Nucleus accumbens (tissue), 56 donors: ENCODE measurements around the gene INPP5D.
"Not testable (repeated sequence)": the region's sequence is repeated elsewhere in the genome, so short reads cannot be mapped to it uniquely, and the experiment has no call there.

Experiments
- DNase-seq, 56 donors: peaks; one replicate each; lab custom pipeline; 2025; lab: John Stamatoyannopoulos, UW

INPP5D gene

DNA sequence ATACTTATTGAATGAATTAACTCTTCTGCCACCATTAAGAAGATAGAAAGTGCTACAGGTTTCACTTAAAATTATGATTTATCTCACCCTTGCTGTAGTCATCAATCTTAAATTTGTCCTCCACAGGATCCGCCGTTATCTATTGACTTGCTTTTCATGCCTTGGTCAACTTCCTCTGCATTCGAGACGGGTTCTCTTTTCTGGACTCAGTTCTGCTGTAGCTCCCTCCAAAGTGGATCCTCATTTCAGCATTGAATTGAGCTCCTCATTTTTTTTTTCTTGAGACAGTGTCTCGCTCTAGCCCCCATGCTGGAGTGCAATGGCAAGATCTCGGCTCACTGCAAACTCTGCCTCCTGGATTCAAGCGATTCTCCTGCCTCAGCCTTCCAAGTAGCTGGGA is 27.6 kb downstream of the INPP5D start:
- no peak for DNase-seq

DNA sequence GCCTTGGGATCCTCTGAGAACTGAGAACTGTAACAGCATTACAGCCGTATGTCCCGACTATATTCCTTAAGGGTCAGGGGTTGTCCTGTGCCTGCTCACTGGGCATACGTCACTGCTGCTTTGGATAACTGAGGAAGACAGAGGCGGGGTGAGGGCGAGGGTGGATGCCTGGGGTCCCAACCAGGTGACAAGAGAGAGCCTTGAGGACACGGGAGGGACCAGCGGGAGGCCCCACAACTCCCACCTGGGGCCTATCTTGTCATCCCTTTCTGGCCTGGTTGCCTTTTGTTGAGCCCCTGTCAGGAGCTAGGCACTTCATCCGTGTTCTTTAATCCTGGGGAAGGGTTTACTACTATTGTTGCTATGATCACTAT is 28.8 kb downstream of the INPP5D start:
- no peak for DNase-seq

DNA sequence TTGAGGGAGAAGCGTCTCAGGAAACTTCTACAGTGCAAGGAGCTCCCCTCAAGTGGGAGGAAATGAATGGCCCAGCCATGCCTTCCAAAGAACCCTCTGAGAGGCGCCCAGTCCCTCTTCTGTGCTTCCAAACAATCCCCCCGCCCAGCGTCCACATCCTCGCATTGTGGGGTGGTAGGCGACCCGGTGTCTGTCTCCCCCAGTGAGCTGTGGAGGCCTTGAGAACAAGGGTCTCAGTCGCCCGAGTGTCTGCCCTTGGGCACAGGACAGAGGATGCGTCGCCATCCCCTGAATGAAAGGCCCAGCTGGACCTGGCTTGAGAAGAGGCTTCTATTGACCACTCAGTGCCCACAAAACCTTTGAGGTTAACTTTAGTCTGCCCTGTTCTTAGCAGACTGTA is 29.7 kb downstream of the INPP5D start:
- DNase-seq: no peak

DNA sequence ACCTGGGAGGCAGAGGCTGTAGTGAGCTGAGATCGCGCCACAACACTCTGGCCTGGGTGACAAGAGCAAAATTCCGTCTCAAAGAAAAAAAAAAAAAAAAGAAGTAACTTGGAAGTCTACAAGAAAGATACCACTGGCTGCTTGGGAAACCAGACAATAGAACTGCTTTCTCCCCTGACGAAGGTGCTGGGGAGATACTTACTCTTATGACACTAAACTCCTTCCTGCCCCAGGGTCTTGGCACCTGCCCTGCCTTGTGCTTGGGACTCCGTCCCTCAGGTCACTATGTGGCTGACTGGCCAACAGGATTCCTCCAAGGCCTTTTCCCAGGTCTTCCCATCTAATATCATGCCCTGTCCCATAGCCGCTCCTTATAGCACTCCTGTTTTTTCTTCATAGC is 30.7 kb downstream of the INPP5D start:
- no peak for DNase-seq

DNA sequence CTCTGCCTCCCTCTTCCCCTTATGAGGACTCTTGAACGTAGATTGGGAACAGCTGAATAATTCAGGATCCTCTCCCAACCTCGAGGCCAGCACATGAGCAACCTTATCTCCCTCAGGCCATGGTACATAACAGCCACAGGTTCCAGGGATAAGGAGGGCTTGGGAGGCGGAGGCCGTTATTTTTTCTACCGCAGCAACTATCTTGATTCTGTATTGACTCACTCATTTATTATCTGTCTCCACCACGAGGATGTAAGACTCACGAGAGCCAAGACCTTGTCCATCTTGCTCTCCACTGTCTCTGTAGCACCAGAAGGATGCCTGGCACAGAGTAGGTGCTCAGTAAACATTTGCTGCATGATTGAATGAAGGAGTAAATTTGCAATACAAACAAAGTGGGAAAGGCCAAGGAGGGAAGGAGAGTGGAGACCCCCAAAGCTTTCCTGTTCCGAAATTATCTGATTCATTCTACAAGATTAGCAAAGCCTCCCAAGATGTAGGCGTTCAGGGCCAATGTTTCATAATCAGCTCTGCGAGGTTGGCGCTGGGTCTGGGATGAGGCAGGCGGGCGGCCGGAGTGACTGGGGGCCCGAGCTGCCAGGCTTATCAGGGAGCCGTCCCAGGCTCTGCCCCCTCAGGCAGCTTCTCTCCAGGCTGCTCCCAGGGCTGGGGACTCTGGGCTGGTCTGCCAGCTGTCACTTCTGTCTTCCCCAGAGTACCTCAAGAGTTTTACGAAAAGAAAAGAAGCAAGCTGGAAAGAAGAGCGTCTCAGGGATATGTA is 31.6 kb downstream of the INPP5D start:
- DNase-seq: no peak

DNA sequence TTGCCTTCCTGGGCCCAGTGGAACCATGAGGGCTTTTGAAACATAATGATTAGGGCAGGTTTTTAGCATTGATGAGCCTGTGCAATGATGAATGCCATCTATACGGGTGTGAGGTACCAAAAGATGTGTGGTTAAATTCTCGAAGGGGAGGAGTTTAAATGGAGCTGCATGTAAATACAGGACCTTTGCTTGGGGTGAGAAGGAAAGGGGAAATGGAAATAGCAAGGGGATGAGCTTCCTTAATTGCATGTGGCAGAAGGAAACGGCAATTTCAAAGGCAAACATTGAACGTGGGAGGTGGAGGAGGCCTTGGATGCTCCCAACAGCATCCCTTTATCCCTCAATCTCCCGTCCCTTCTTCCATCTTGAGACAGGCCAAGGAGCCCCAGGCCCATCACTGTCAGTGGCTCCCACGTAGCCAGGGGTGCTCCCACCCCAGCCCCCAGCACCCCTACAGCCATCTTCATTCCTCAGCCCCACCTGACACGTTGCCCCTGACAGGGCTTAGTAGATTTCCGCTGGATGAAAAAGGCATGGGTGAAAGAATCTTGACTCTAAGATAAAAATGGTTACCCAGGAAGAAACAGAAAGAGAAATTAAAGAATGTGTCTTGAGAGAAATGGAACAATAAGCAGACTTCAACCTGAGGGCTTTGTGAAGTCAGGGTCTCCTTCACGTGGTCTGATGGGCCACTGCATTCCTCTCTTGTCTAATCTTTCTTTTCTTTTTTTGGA is 32.5 kb downstream of the INPP5D start:
- DNase-seq: no peak

DNA sequence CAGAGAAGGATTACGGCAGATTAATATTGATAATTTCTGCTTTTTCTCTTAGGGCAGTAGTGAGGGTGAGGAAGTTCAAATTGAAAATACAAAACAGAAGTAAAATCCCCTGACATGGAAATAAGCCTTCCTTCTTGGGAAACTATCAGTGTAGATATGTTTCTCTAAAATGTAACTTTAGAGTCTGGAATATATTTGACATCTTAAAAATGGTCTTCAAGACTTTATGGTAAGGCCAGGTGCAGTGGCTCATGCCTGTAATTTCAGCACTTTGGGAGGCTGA is 33.0 kb downstream of the INPP5D start:
- no peak for DNase-seq

DNA sequence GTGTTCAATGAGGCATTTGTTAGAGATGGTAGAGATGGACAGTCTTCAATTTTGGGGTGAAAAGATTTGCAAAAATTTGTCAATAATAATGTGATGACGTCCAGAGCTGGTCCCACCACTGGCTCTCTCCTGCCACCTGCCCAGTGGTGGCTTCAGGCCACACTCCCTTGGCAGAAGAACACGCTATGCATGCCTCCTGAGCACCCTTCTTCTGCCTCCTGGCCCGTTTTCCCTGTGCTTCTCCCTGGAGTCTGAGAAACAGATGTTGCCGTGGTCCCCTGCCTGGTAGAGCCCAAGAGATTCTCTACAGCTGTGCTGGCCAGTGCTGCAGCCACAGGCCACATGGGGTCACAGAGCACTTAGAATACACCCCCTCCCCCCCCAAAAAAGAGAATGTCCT is 33.6 kb downstream of the INPP5D start:
- DNase-seq: no peak

DNA sequence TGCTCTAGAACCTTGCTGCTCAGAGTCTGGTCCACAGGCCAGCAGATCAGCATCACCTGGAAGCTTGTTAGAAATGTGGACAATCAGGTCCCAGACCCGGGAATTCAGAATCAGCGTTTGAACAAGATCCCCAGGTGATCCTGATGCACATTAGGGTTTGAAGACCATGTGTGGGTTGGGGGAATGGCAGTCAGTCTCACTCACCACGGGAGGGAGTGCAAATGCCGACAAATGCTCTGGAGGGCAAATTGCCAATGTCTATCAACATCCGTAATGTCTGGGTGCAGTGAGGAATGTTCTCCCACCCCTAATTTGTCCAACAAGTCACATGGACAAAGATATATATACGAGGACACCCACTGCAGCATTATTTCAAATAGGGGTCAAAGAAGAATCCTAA is 34.5 kb downstream of the INPP5D start:
- no peak for DNase-seq

DNA sequence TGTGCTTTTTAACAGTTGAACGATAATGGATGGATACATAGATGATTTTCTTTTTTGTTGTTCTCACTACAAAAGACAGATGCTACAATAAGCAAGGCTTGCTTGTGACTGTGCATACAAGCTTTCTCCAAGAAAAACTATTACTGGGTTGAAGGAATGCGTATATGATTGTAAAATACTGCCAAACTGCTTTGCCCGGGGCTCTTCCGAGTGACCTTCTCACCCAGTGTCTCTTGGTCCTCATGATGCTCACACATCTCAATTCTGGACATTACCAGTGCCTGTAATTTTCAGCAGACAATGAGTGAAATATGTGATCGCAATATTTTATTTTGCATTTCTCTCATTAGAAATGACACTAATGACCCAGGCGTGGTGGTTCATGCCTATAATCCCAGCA is 35.9 kb downstream of the INPP5D start:
- DNase-seq: no peak

DNA sequence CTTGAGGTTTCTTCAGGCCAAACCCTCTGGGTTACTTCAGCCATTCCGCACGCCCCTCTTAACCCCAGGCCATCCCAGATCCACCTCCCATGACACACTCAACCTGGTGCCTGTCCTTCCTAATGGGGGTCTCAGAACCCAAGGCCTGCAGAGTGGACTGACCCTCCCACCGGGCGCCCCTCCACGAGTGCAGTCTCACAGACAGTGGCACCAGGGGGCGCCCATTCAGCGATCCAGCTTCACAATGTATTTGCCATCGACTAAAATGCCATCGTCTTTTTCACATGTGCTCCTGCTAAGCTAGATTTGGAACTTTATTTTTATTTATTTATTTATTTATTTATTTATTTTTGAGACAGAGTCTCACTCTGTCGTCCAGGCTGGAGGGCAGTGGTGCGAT is 38.5 kb downstream of the INPP5D start:
- DNase-seq: no peak

DNA sequence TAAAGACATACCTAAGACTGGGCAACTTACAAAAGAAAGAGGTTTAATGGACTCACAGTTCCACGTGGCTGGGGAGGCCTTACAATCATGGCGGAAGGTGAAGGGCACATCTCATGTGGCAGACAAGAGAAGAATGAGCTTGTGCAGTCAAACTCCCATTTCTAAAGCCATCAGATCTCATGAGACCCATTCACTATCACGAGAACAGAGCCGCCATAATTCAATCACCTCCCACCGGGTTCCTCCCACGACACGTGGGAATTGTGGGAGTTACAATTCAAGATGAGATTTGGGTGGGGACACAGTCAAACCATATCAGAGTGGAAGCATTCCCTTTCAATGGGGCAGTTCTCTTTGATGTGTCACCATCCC is 39.7 kb downstream of the INPP5D start:
- DNase-seq: not testable (repeated sequence)

DNA sequence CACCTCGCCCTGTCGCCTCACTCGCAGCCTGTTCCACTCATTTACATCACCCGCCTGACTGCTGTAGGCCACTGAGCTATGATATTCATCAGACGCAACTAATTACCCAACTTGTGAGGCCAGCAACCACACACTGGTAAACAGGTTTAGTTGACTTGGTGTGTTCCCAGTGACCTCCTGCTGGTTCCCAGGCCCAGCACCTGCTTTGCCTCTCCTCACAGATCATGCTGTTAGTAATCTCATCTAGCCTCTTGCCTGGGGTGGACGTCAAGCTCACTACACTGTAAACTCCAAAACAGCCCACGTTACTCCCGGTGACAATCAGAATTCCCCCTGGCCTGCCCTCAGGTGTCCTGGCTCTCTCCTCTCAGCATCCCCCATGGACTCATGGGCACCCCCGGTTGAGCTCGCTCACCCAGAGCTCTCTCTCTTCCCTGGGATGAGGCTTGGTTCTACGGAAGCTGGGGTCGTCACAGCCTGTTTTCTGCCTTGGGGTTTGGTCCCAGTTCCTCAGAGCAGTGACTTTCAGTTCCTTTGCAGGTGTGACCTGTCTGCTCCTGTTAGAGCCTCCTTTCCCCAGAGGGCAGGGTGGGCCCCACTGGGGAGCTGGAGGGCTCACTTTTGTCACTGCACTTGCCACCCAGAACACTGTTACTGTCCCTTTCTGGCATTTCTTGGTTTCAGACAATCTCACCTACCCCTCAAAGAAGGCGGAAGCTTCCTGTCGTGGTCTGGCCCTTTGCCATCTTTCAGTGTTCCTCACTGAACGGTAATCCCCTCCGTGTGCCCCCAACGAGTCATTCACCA is 40.3 kb downstream of the INPP5D start:
- no peak for DNase-seq

DNA sequence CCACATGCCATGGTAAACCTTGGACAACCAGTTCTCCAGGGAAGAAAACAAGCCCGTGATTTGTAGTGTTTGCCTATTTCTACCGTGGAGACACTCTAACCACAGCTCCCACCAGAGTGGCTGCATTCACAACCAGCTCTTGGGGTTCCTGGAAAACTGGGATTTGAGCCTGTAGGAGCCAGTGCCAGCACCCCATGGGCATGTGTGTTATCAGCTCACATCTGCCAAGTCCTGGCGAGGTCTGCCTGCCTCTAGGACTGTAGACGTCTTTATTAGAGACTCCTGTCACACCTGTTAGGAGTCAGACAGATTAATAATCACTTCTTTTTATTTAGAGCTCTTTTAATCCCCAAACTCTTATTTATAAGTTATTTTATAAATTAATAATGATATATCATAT is 41.0 kb downstream of the INPP5D start:
- DNase-seq: no peak

DNA sequence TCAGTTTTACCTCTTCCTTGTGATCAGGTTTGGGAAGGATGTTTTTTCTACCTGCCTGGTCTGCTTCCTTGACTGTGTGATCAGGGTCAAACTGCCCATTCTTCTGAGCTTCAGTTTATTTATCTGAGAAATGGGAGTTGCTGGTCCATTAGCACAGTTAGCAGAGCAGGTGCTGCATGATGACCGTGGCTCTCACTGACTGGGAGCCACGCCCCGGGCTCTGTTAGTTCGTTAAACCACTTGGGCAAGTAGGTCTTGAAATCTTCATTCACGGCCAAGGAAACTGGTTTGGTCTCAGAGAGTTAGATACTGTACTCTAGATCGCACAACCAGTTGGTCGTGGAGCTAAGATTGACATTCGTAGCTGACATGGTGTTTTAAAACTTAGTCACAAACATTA is 41.7 kb downstream of the INPP5D start:
- no peak for DNase-seq

DNA sequence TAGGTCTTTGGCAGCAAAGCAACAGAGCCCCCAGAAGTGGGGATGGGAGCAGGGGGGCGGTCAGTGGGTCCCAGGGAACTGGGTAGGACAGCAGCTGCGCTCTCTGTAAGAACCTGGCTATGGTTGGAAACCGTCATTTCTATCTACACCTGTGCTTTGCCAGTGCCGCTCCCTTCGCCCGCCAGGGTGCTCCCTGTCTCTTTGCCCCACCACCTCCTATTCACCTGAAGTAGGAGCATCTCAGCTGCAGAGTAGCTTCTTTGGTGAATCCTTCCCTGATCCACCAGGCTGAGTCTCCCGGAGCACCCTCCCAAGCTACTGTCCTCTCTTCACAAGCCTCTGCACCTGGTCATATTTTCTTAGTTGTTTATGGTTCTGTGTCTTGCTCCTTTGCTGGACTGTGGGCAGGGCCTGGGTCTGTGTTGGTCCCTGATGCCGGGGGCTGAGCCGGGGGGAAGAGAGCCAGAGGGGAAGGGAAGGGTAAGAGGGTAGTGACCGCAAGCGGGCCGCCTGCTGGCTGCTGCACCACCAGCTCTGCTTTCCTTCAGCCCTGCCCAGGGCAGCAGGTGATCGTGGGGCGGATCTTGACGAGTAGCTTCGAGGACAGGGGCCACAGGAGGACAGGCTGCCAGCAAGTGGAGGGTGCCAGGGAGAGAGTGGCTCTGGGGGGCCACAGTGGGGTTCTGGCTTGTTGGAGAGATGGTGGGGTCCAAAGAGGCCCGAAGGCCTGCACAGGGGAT is 45.2 kb downstream of the INPP5D start:
- no peak for DNase-seq

DNA sequence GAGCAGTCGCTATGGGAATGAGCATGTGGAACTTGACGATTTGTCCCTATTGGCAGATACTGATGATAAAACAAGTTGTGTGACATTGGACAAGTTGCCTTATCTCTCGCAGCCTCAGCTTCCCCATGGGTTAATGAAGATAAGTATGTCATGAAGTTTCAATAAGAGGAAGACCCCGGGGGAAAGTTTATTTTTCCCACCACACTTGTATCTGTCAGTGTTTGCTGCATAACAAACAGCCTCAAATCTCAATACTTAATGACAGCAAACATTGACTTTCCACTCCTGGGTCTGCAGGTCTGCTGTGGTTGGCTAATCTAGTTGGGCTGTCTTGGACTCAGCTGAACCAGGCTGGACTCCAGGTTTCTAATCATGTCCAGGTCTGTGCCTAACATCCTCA is 45.8 kb downstream of the INPP5D start:
- no peak for DNase-seq

DNA sequence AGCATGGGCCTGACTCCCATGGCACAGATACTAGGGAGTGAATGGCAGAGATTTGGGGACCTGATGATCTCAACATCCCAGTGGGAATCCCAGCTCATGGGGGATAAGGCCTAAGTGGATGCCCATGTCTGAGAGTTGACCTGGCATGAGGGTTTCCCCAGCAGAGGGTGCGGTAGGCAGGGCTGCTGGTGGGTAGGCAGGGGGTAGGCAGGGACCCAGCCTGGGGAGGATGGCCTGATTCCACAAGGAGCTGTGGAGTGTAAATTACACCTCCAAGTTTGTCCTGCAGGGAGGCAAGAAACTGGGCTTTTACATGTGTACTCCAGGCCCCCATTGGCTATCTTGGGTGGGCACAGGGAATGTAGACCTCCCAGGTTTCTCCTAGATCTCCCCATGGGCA is 46.9 kb downstream of the INPP5D start:
- DNase-seq: no peak

DNA sequence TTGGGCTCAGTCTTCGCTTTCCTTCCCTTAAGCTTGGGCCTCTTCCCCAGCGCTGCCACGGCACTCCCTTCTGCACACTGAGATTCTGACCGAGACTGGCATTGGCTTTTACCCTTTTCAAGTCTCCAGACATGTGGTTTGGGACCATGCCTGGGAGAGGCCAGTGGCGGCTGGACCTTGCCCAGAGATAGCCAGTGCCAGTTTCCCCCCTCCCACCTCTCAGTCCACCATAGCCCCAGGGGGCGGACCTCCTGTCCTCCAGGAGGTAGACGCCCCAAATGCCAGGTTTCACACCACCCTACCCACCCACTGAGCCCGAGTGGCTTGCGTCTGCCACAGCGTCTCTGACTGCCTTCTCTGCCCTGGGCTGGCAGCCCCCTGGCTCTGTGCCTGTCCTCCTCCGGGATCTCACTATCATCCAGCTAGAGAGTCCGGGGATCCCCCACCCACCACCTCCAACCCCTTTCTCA is 47.7 kb downstream of the INPP5D start:
- DNase-seq: no peak

DNA sequence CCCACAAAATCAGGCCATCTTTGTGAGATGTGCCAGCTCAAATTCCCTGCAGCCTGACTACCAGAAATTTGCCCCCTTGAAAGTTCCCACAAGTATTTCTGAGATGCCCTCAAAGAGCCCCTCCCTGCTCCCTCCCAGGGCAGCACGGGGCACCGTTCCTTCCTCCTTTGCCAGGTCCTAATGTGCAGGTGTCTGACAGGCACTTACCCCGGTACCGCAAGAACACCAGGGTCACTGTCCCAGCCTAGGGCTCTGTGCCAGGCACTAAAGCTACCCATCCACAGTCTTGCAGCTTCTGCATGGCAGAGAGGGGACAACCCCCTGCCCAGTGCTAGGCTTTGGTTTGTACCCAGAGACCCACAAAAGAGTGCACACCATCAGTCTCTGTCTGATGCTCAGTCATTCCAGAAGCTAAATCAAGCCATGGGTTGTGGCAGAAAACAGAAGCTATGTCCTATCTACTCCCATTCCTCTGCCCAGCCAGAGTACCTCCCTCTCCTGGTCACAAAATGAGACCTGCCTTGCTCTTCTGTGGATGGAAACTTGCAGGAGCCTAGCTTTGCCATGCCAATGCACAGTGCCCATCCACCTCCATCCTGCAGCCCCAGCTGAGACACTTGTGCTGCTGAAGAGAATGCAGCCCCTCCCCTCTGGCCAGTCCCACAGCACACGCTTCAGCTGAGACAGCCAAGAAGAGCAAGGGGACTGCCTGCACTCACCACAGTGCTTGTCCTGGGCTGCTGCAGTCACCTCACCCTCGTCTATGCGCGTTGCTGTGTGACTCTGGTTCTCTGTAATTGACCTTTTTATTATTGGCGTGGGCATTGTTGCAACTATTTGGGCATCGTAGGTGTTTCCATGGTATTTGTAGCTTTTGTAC is 48.7 kb downstream of the INPP5D start:
- no peak for DNase-seq
